ENCODE data around the gene MYH10.

MYH10 gene

GRCh38 chr17:8610558-8610957 is 20.0 kb downstream of the MYH10 start:
- no peak for DNase-seq (ENCODE audit: low read depth in 1 of 2, low spot score in 1 of 2)

- no peak for DNase-seq (ENCODE audit: low read depth in 1 of 2, low spot score in 1 of 2)
Measured at GRCh38 chr17:8609910-8610309, 20.6 kb downstream of the MYH10 start.

GRCh38 chr17:8608001-8608400 is 22.5 kb downstream of the MYH10 start:
- DNase-seq (ENCODE audit: low read depth in 1 of 2, low spot score in 1 of 2), result no peak

- no peak for DNase-seq (ENCODE audit: low read depth in 1 of 2, low spot score in 1 of 2)
Measured at GRCh38 chr17:8606401-8606800, 24.1 kb downstream of the MYH10 start.

GRCh38 chr17:8602679-8603078 is 27.8 kb downstream of the MYH10 start:
- DNase-seq (ENCODE audit: low read depth in 1 of 2, low spot score in 1 of 2), result no peak

- no peak for DNase-seq (ENCODE audit: low read depth in 1 of 2, low spot score in 1 of 2)
Measured at GRCh38 chr17:8599351-8600011, 31.0 kb downstream of the MYH10 start.

- DNase-seq (ENCODE audit: low read depth in 1 of 2, low spot score in 1 of 2), result no peak
Measured at GRCh38 chr17:8598913-8599312, 31.6 kb downstream of the MYH10 start.

GRCh38 chr17:8593830-8594229 is 36.7 kb downstream of the MYH10 start:
- no peak for DNase-seq (ENCODE audit: low read depth in 1 of 2, low spot score in 1 of 2)

- no peak for DNase-seq (ENCODE audit: low read depth in 1 of 2, low spot score in 1 of 2)
Measured at GRCh38 chr17:8593276-8593675, 37.2 kb downstream of the MYH10 start.

GRCh38 chr17:8588877-8589554 is 41.5 kb downstream of the MYH10 start:
- no peak for DNase-seq (ENCODE audit: low read depth in 1 of 2, low spot score in 1 of 2)

- DNase-seq (ENCODE audit: low read depth in 1 of 2, low spot score in 1 of 2), result no peak
Measured at GRCh38 chr17:8586766-8587165, 43.8 kb downstream of the MYH10 start.

- DNase-seq (ENCODE audit: low read depth in 1 of 2, low spot score in 1 of 2), result no peak
Measured at GRCh38 chr17:8585911-8586310, 44.6 kb downstream of the MYH10 start.

- no peak for DNase-seq (ENCODE audit: low read depth in 1 of 2, low spot score in 1 of 2)
Measured at GRCh38 chr17:8583954-8584353, 46.6 kb downstream of the MYH10 start.

- DNase-seq (ENCODE audit: low read depth in 1 of 2, low spot score in 1 of 2), result no peak
Measured at GRCh38 chr17:8580952-8581658, 49.4 kb downstream of the MYH10 start.

- DNase-seq (ENCODE audit: low read depth in 1 of 2, low spot score in 1 of 2), result no peak
Measured at GRCh38 chr17:8577868-8578267, 52.7 kb downstream of the MYH10 start.

GRCh38 chr17:8576559-8577294 is 53.8 kb downstream of the MYH10 start:
- no peak for DNase-seq (ENCODE audit: low read depth in 1 of 2, low spot score in 1 of 2)

GRCh38 chr17:8574687-8575086 is 55.8 kb downstream of the MYH10 start:
- DNase-seq (ENCODE audit: low read depth in 1 of 2, low spot score in 1 of 2), result no peak

- DNase-seq (ENCODE audit: low read depth in 1 of 2, low spot score in 1 of 2), result no peak
Measured at GRCh38 chr17:8572764-8573163, 57.8 kb downstream of the MYH10 start.

GRCh38 chr17:8563981-8564602 is 66.4 kb downstream of the MYH10 start:
- no peak for DNase-seq (ENCODE audit: low read depth in 1 of 2, low spot score in 1 of 2)

- no peak for DNase-seq (ENCODE audit: low read depth in 1 of 2, low spot score in 1 of 2)
Measured at GRCh38 chr17:8563024-8563776, 67.3 kb downstream of the MYH10 start.
